ENCODE data around the gene PRPS1.
"Not testable (repeated sequence)": the region's sequence is repeated elsewhere in the genome, so short reads cannot be mapped to it uniquely, and the experiment has no call there.

PRPS1 gene

GRCh38 chrX:107630031-107630689 lies 1.9 kb downstream of the PRPS1 start:
- no peak for DNase-seq

GRCh38 chrX:107632346-107632745 lies 4.0 kb downstream of the PRPS1 start:
- no peak for DNase-seq

- no peak for DNase-seq
These were observed 18.4 kb downstream of the PRPS1 start for GRCh38 chrX:107646735-107647134.

- DNase-seq: no peak
These were observed 20.0 kb downstream of the PRPS1 start for GRCh38 chrX:107648332-107648731.

- no peak for DNase-seq
These were observed 26.2 kb downstream of the PRPS1 start for GRCh38 chrX:107654566-107654871.

GRCh38 chrX:107654872-107655761 lies 26.8 kb downstream of the PRPS1 start:
- peak; percentile 67 to 72 for DNase-seq

- DNase-seq: no peak
These were observed 28.7 kb downstream of the PRPS1 start for GRCh38 chrX:107656978-107657377.

GRCh38 chrX:107658660-107659059 lies 30.4 kb downstream of the PRPS1 start:
- no peak for DNase-seq

GRCh38 chrX:107659286-107659685 lies 31.0 kb downstream of the PRPS1 start:
- no peak for DNase-seq

GRCh38 chrX:107659768-107660167 lies 31.5 kb downstream of the PRPS1 start:
- DNase-seq: no peak

- DNase-seq: no peak
These were observed 33.8 kb downstream of the PRPS1 start for GRCh38 chrX:107662145-107662544.

- DNase-seq: no peak
These were observed 34.5 kb downstream of the PRPS1 start for GRCh38 chrX:107662824-107663223.

GRCh38 chrX:107666931-107667330 lies 38.6 kb downstream of the PRPS1 start:
- no peak for DNase-seq

GRCh38 chrX:107667426-107667825 lies 39.1 kb downstream of the PRPS1 start:
- no peak for DNase-seq

- DNase-seq: not testable (repeated sequence)
These were observed 40.4 kb downstream of the PRPS1 start for GRCh38 chrX:107668710-107669109.

GRCh38 chrX:107669261-107669660 lies 41.0 kb downstream of the PRPS1 start:
- DNase-seq: no peak

GRCh38 chrX:107669885-107670628 lies 41.7 kb downstream of the PRPS1 start:
- no peak for DNase-seq

GRCh38 chrX:107671256-107671655 lies 42.9 kb downstream of the PRPS1 start:
- not testable (repeated sequence) for DNase-seq

GRCh38 chrX:107672955-107673378 lies 44.7 kb downstream of the PRPS1 start:
- peak; percentile 59 to 73 for DNase-seq

GRCh38 chrX:107673431-107673830 lies 45.1 kb downstream of the PRPS1 start:
- no peak for DNase-seq

- peak; percentile 82 to 86 for DNase-seq
These were observed 45.7 kb downstream of the PRPS1 start for GRCh38 chrX:107673933-107674479.

GRCh38 chrX:107674480-107675364 lies 46.4 kb downstream of the PRPS1 start:
- DNase-seq: peak in 1 of 2 donors; percentile 38
